Ovary (tissue), 9 donors: Measurements from ENCODE around the gene GADD45B. TPM values are rescaled to one million over a fixed set of nuclear protein-coding genes. Genes with fewer than 3 reads are reported as not detected.
"Not testable (repeated sequence)": the region's sequence is repeated elsewhere in the genome, so short reads cannot be mapped to it uniquely, and the experiment has no call there.

ENCODE experiments used
- DNase-seq, 5 donors: peaks; one replicate each; pipeline ENCODE4 v3.0.0-alpha.2; 2019 to 2020
- H3K27ac ChIP-seq, 2 donors: fragments of 200-600 bp; one replicate each; pipeline versions ENCODE4 v1.5.1 to v1.8.0; 2019 to 2022
- H3K27me3 ChIP-seq: fragments of 200-600 bp; one replicate; pipeline ENCODE4 v1.8.0; 2022
- H3K36me3 ChIP-seq: fragments of 200-600 bp; sonication (generic); one replicate; pipeline ENCODE4 v1.5.1; 2019
- H3K4me1 ChIP-seq: one replicate; pipeline ENCODE4 v1.8.1; 2013; ENCODE audit warnings: mild to moderate bottlenecking, moderate library complexity; ENCODE audit not compliant: insufficient read depth
- H3K4me3 ChIP-seq: fragments of 200-600 bp; sonication (generic); one replicate; pipeline ENCODE4 v1.5.1; 2017
- H3K9me3 ChIP-seq, 2 donors: fragments of 200-600 bp in 1 of 2; sonication (generic) in 1 of 2; one replicate each; pipeline versions ENCODE4 v1.5.1 to v1.8.1; 2013 to 2019; ENCODE audit warnings: mild to moderate bottlenecking in 1 of 2, moderate library complexity in 1 of 2
- EP300 ChIP-seq: sonication (generic); formaldehyde crosslinking; IDR thresholded peaks from one replicate; pipeline ENCODE4 v1.6.1; 2017; ENCODE audit warnings: antibody characterized with exemption
- POLR2A ChIP-seq: fragments of 450-650 bp; IDR thresholded peaks from one replicate; pipeline ENCODE4 v1.6.1; 2017; ENCODE audit warnings: antibody characterized with exemption, mild to moderate bottlenecking, moderate library complexity
- WGBS, 3 donors: extraction: QIAGEN DNeasy Blood & Tissue Kit in 1 of 3; methylation state at CpG; one replicate each; pipeline versions ENCODE4 v1.1.5 to v1.1.7; 2013 to 2017; 5-methylcytosine and 5-hydroxymethylcytosine counted together
- intact Hi-C, 4 donors: fragments of 100-400 bp; cut with DNase I; formaldehyde crosslinking; loops; one replicate each; pipeline versions ENCODE4 v1.11.0 to v1.15.1; 2022 to 2023
- polyA plus RNA-seq, 2 donors: library from polyadenylated mRNA; stranded (reverse); fragments of 200-250 nt in 1 of 2; fragments of 350-450 nt in 1 of 2; fragmentation: Illumina TruSeq in 1 of 2; extraction: RNeasy Lipid Tissue Mini Kit (QIAGEN cat#74804) in 1 of 2; gene quantifications; one replicate each; pipeline ENCODE4 v1.2.3, GENCODE V29; 2013 to 2014
- total RNA-seq, 7 donors: library from RNA; depleted of rRNA in 2 of 7; stranded (reverse); fragments of >200 nt in 2 of 7; fragmentation: NEBNext Ultra II Directional in 3 of 7; extraction: Animal tissue kit (Norgen Biotek cat#: 25700) in 3 of 7; gene quantifications; one replicate each; pipeline versions ENCODE4 v1.1.0 to v1.2.4, GENCODE V29; 2016 to 2023
- TF ChIP-seq, protein P1 (sequence below), 3 donors: fragments of 450-650 bp in 2 of 3; fragments of 200-600 bp in 1 of 3; IDR thresholded peaks; one replicate each; pipeline versions ENCODE4 v1.5.1 to v1.8.0; 2016 to 2022; ENCODE audit warnings: antibody characterized with exemption in 3 of 3, mild to moderate bottlenecking in 1 of 3
- donor health status: DM: no; HTN: no; CAD: no; lungs with moderate emphysema.
- donor health status: DM: no; HTN: no; CAD: no.
- donor health status: Bipolar disorder and iron deficiency.
- donor health status: DM: yes; HTN: yes; CAD: no.
- donor health status: DM: no; HTN: no; CAD: no.
- donor health status: DM: yes; HTN: yes; CAD: no.

Gene GADD45B
- total and polyA plus RNA-seq, 9 donors = 17.8 to 414 (median 73.9) TPM

- 43 to 57% (median 46%) methylated on average over 19 to 21 of the region's 21 CpGs for WGBS, 3 donors
- Histone ChIP-seq H3K4me1 (peaks cover 1% of the 10 kb centered on the region), H3K27me3 (no peaks in the 10 kb centered on the region), H3K36me3 (no peaks in the 10 kb centered on the region), H3K9me3 (no peaks in the 10 kb centered on the region), H3K27ac (no peak overlapping the region), H3K4me3 (no peak overlapping the region)
- TF ChIP-seq POLR2A (no peak), EP300 (no peak)
- TF ChIP-seq, protein P1, sequence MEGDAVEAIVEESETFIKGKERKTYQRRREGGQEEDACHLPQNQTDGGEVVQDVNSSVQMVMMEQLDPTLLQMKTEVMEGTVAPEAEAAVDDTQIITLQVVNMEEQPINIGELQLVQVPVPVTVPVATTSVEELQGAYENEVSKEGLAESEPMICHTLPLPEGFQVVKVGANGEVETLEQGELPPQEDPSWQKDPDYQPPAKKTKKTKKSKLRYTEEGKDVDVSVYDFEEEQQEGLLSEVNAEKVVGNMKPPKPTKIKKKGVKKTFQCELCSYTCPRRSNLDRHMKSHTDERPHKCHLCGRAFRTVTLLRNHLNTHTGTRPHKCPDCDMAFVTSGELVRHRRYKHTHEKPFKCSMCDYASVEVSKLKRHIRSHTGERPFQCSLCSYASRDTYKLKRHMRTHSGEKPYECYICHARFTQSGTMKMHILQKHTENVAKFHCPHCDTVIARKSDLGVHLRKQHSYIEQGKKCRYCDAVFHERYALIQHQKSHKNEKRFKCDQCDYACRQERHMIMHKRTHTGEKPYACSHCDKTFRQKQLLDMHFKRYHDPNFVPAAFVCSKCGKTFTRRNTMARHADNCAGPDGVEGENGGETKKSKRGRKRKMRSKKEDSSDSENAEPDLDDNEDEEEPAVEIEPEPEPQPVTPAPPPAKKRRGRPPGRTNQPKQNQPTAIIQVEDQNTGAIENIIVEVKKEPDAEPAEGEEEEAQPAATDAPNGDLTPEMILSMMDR (IDR thresholded peaks at IDR 0.05) = no peak
- DNase-seq = no peak
- intact Hi-C loops = no loop called here
Observed at GRCh38 chr19:2503521-2504109, 27.7 kb downstream of the GADD45B start.

DNA sequence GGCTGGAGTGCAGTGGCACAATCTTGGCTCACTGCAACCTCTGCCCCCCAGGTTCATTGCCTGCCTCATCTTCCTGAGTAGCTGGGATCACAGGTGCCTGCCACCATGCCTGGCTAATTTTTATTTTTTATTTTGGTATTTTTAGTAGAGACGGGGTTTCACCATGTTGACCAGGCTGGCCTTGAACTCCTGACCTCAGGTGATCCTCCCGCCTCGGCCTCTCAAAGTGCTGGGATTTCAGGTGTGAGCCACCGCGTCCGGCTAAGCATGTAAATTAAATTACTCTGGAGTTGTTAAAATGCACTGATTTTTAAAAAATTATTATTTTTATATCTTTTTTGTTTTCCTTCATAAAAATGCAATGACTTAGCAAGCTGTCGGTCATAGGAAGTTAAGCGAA lies 30.7 kb downstream of the GADD45B start:
- DNase-seq, H3K4me3 ChIP-seq, H3K4me1 ChIP-seq, H3K36me3 ChIP-seq, H3K27me3 ChIP-seq, H3K9me3 ChIP-seq, intact Hi-C loops, H3K27ac ChIP-seq: not testable (repeated sequence)
- 36 to 62% (median 43%) methylated on average over 8 of the region's 8 CpGs for WGBS, 3 donors

- 17 to 33% (median 29%) methylated on average over 12 of the region's 12 CpGs for WGBS, 3 donors
- no peaks in the 10 kb centered on the region for H3K27me3 ChIP-seq
- no peaks in the 10 kb centered on the region for H3K9me3 ChIP-seq
- intact Hi-C loops = no loop called here
- H3K36me3 ChIP-seq = no peaks in the 10 kb centered on the region
- no peak overlapping the region for H3K4me3 ChIP-seq
- peaks cover 1% of the 10 kb centered on the region for H3K4me1 ChIP-seq
- DNase-seq = no peak
- TF ChIP-seq, protein P1 (IDR thresholded peaks at IDR 0.05) = no peak
- TF ChIP-seq POLR2A (no peak), EP300 (no peak)
- H3K27ac ChIP-seq = no peak overlapping the region
Observed at GRCh38 chr19:2507109-2507508, 31.2 kb downstream of the GADD45B start.

GRCh38 chr19:2509096-2509495 lies 33.2 kb downstream of the GADD45B start:
- 90 to 94% (median 94%) methylated on average over 8 of the region's 8 CpGs for WGBS, 3 donors
- no peak overlapping the region for H3K4me3 ChIP-seq
- no peak for DNase-seq
- TF ChIP-seq POLR2A (no peak), EP300 (no peak)
- TF ChIP-seq, protein P1 (IDR thresholded peaks at IDR 0.05) = no peak
- no peaks in the 10 kb centered on the region for H3K9me3 ChIP-seq
- H3K27ac ChIP-seq = no peak overlapping the region
- no peaks in the 10 kb centered on the region for H3K27me3 ChIP-seq
- intact Hi-C loops = no loop called here
- peaks cover 1% of the 10 kb centered on the region for H3K4me1 ChIP-seq
- H3K36me3 ChIP-seq = no peaks in the 10 kb centered on the region

DNA sequence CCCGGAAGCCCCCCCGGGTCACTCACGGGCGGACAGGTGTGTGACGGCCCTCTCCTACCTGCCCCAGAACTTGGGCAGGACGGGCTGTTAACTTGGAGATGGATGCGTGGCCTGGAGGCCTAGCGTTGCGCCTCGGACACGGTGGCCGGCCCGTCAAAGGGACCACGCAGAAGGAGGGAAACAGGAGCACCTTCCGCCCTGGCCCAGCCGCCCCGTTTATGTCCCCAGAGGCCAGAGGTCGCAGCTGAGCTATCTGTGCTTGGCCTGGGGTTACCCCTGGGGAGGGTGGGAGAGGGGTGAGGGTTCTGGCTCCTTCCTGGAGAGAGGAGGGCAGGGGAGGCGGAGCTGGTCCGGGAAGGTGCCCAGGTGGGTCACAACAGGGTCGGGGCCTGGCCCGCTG lies 35.6 kb downstream of the GADD45B start:
- intact Hi-C loops = no loop called here
- TF ChIP-seq EP300 = no peak
- TF ChIP-seq, protein P1 (IDR thresholded peaks at IDR 0.05) = no peak
- no peak for TF ChIP-seq POLR2A
- H3K9me3 ChIP-seq = no peaks in the 10 kb centered on the region
- H3K4me3 ChIP-seq = no peak overlapping the region
- no peaks in the 10 kb centered on the region for H3K27me3 ChIP-seq
- WGBS, 3 donors = 84 to 91% (median 90%) methylated on average over 22 of the region's 22 CpGs
- H3K36me3 ChIP-seq = no peaks in the 10 kb centered on the region
- no peak overlapping the region for H3K27ac ChIP-seq
- no peak for DNase-seq
- peaks cover 1% of the 10 kb centered on the region for H3K4me1 ChIP-seq
